Measurements from ENCODE around the gene CYTH3. TPM values are rescaled to one million over a fixed set of nuclear protein-coding genes. Genes with fewer than 3 reads are reported as not detected.

CYTH3 gene
- total RNA-seq, 1 donor from 2014 or later = 27.5 TPM

DNA sequence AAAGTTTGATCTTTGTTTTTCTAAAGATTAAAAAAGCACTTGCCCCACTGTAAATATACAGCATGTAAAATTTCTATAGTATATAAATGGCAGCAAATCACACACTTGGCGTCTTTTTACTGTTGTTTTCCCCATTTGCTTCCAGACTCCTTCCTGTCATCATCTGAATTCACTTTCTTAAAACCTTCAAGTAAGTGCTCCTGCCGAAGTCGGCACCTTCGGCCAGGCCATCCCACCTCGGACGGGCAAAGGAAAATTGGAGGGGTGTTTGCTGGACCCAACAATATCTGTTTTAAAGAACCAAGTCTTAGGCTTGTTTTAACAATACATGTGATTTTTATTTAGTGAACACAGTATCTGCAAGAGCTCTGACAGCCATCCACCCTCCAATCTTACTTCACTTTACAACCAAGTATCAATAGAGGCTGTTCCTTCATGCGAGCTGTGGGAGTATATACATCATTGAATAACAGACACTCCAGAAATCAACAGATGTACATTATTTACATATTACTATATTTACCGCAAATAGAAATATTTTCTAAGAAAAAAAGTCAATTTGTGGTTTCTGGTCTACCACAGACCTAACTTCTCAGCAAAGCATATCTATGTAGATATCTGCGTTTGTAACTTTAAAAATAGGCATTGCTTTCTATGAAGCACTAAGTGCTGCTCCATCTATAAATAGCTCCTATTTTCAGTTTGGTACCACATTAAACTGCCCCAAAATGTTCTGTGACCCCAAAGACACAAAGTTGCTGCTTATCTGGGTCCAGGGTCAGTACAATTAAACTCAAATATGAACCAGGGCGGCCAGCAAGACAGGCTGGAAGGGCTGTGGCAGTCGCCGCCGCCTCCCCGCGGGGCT, 110.7 kb downstream of the CYTH3 start:
- ATAC-seq (no peak), DNase-seq (no peak)
- TF ChIP-seq, protein P1, sequence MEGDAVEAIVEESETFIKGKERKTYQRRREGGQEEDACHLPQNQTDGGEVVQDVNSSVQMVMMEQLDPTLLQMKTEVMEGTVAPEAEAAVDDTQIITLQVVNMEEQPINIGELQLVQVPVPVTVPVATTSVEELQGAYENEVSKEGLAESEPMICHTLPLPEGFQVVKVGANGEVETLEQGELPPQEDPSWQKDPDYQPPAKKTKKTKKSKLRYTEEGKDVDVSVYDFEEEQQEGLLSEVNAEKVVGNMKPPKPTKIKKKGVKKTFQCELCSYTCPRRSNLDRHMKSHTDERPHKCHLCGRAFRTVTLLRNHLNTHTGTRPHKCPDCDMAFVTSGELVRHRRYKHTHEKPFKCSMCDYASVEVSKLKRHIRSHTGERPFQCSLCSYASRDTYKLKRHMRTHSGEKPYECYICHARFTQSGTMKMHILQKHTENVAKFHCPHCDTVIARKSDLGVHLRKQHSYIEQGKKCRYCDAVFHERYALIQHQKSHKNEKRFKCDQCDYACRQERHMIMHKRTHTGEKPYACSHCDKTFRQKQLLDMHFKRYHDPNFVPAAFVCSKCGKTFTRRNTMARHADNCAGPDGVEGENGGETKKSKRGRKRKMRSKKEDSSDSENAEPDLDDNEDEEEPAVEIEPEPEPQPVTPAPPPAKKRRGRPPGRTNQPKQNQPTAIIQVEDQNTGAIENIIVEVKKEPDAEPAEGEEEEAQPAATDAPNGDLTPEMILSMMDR (IDR thresholded peaks at IDR 0.05) = no peak
- Histone ChIP-seq H3K9me3 (no peaks in the 10 kb centered on the region), H3K27me3 (no peaks in the 10 kb centered on the region), H3K36me3 (peaks cover 67% of the 10 kb centered on the region), H3K4me1 (no peaks in the 10 kb centered on the region), H3K4me3 (no peak overlapping the region), H3K27ac (no peak overlapping the region)
- intact Hi-C loops (cut with DNase I) = no loop called here

DNA sequence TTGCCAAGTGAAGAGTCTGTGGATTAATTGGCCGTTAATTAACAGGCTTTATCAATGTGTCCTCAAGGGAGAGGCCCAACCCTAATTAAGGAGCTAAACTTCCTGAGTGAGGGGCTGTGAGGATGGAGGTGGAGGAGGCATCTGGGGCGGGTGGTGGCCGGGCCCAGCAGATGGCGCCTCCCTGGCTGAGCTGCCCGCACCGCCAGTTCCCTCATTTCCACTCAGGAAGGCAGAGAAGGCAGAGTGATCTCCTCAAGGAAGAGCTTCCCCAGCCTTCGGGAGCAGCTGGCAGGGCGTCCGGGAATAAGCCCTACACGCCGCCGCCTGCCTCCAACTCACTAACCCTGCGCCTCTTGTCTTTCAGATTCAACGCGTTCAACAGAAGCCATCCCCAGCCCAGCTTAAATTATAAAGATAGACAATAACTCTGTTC, 112.2 kb downstream of the CYTH3 start:
- TF ChIP-seq, protein P1 (IDR thresholded peaks at IDR 0.05) = peak; percentile 70
- DNase-seq = peak; percentile 73
- intact Hi-C loops (cut with DNase I) = no loop called here
- Histone ChIP-seq H3K4me1 (no peaks in the 10 kb centered on the region), H3K27ac (peak overlapping the region; percentile 36), H3K4me3 (no peak overlapping the region), H3K27me3 (no peaks in the 10 kb centered on the region), H3K9me3 (no peaks in the 10 kb centered on the region), H3K36me3 (peaks cover 79% of the 10 kb centered on the region)
- peak; percentile 80 for ATAC-seq

DNA sequence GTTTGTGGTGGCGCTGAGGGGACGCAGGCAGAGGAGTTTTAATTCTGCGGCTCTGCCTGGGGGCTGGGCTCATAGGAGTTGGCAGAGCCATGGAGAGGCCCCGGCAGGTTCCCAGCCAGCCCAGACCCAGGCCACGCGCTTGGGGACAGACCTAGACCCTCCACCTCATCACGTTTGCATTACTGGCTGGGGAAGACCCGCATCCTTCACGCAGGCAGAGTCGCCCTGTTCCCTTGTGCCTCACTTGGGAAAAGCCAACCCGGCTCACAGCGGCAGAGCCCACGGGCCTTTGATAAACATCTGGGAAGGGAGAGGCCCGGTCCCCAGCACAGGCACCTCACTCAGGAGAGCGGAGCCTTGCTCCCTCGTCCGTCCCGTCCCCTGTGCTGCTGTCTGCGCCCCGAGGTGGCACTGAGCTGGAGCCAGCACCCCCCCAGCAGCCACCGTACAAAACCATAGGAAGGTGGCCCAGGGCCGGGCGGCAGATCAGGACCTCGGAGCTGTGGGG, 112.8 kb downstream of the CYTH3 start:
- ATAC-seq = no peak
- DNase-seq = peak; percentile 58
- peaks cover 79% of the 10 kb centered on the region for H3K36me3 ChIP-seq

DNA sequence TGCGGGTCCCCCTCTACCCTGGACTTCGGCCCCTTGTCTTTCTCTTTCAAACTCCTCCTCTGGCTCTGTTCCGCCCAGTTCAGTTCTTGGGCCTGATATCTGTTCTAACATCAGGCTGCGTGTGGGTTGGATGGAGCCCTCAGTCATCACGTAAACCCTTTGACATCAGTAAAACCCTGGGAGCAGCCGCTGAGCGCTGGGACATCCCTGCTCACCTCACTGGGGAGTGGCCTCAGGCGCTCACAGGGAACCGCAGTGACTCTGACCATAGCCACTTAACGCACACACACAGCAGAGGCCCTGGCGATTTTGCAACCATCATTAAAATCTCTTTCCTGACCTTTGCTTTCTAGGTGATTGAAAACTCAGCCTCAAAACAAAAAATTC, 113.3 kb downstream of the CYTH3 start:
- Histone ChIP-seq H3K36me3 (peaks cover 80% of the 10 kb centered on the region), H3K9me3 (no peaks in the 10 kb centered on the region), H3K27ac (no peak overlapping the region), H3K4me3 (no peak overlapping the region), H3K4me1 (no peaks in the 10 kb centered on the region), H3K27me3 (no peaks in the 10 kb centered on the region)
- no peak for ATAC-seq
- intact Hi-C loops (cut with DNase I) = loop anchor here (5.0 kb wide), 1 partner anchor 168 kb away; no protein-coding TSS in a partner anchor
- DNase-seq = no peak
- TF ChIP-seq, protein P1 (IDR thresholded peaks at IDR 0.05) = no peak

More for the DNA sequence above, 112.8 kb downstream of the CYTH3 start:
- Histone ChIP-seq H3K9me3 (no peaks in the 10 kb centered on the region), H3K27ac (peak overlapping the region; percentile 36), H3K4me3 (no peak overlapping the region), H3K27me3 (no peaks in the 10 kb centered on the region), H3K4me1 (no peaks in the 10 kb centered on the region)
- TF ChIP-seq, protein P1 (IDR thresholded peaks at IDR 0.05) = no peak
- intact Hi-C loops (cut with DNase I) = loop anchor here (5.0 kb wide), 1 partner anchor 168 kb away; no protein-coding TSS in a partner anchor

DNA sequence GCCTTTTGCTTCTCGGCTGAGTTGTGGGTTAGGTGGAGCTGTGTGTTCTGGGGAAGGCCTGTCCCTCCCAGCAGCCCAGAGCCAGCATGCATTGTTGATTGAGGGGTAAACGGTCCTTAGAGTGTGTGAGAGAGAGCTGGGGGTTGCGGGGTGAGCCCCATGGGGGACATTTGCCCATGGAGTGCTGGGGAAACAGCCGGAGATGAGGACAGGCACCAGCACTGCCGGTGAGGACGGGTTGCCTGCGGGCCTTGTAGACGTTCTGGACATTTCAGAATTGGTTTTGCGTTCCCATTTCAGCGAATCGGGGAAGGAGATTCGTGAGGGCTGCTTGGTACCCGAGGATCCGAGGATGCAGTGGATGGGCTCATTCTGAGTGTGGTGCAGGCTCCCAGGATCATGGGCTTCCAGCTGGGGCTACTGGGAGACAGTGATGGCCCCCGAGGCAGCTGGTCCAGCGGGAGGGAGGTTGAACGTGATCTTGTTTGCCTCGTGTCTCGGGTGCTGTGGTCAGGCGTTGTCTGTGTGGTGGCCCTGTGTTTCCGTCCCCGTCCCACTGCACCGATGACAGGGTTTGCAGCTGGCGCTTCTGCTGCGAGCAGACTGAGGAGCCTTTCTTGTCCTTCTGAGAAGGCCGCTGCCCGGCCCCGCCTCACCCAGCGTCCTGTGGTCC, 113.9 kb downstream of the CYTH3 start:
- Histone ChIP-seq H3K36me3 (peaks cover 85% of the 10 kb centered on the region), H3K27me3 (no peaks in the 10 kb centered on the region), H3K4me1 (no peaks in the 10 kb centered on the region), H3K9me3 (no peaks in the 10 kb centered on the region), H3K27ac (no peak overlapping the region), H3K4me3 (no peak overlapping the region)
- no peak for ATAC-seq
- TF ChIP-seq, protein P1 (IDR thresholded peaks at IDR 0.05) = no peak
- DNase-seq = peak; percentile 60
- intact Hi-C loops (cut with DNase I) = loop anchor here (5.0 kb wide), 1 partner anchor 169 kb away; no protein-coding TSS in a partner anchor

All from upper lobe of right lung (tissue), 1 donor.